PFSK-1 (cell line): Measurements from ENCODE around the gene KITLG.

ENCODE experiments used
- FOXP2 ChIP-seq: optimal IDR thresholded peaks from 2 replicates; pipeline ENCODE3; 2011; ENCODE audit warnings: borderline replicate concordance, control low read depth, inconsistent platforms; ENCODE audit not compliant: insufficient read depth; ENCODE audit errors: extremely low read length, extremely low read depth
- POLR2AphosphoS5 ChIP-seq: IDR thresholded peaks from 2 replicates; pipeline ENCODE4 v1.6.1; 2012; ENCODE audit warnings: low read depth, mild to moderate bottlenecking, control low read depth, low read length, moderate library complexity
- REST ChIP-seq, 2 experiments: IDR thresholded peaks; 2 replicates each; pipeline versions ENCODE4 v1.6.1 to v1.8.0; 2011 to 2012; ENCODE audit warnings: low read depth in 2 of 2, low read length in 2 of 2, control low read depth in 1 of 2, inconsistent platforms in 1 of 2, mild to moderate bottlenecking in 1 of 2, moderate library complexity in 1 of 2; ENCODE audit not compliant: insufficient read depth in 1 of 2
- SIN3A ChIP-seq: IDR thresholded peaks from 2 replicates; pipeline ENCODE4 v1.6.1; 2012; ENCODE audit warnings: mild to moderate bottlenecking, low read length, moderate library complexity, borderline replicate concordance; ENCODE audit not compliant: insufficient read depth
- TAF1 ChIP-seq: IDR thresholded peaks from 2 replicates; pipeline ENCODE4 v1.6.1; 2012; ENCODE audit warnings: low read length, control low read depth, borderline replicate concordance; ENCODE audit not compliant: insufficient read depth

Gene KITLG

GRCh38 chr12:88510843-88511242, 69.4 kb downstream of the KITLG start:
- no peak for TF ChIP-seq TAF1

GRCh38 chr12:88509851-88510250, 70.4 kb downstream of the KITLG start:
- no peak for TF ChIP-seq FOXP2

- no peak for TF ChIP-seq TAF1
- TF ChIP-seq POLR2AphosphoS5 = no peak
- no peak for TF ChIP-seq FOXP2
- no peak for TF ChIP-seq SIN3A
- TF ChIP-seq REST (IDR thresholded peaks at IDR 0.05; ENCODE audit: insufficient read depth in 1 of 2, low read depth in 2 of 2, low read length in 2 of 2) = no peak
Observed at GRCh38 chr12:88509347-88509746, 70.9 kb downstream of the KITLG start.

- TF ChIP-seq TAF1 = no peak
- TF ChIP-seq REST (IDR thresholded peaks at IDR 0.05; ENCODE audit: insufficient read depth in 1 of 2, low read depth in 2 of 2, low read length in 2 of 2) = no peak
- TF ChIP-seq POLR2AphosphoS5 = no peak
- no peak for TF ChIP-seq SIN3A
- no peak for TF ChIP-seq FOXP2
Observed at GRCh38 chr12:88507270-88507669, 73.0 kb downstream of the KITLG start.

GRCh38 chr12:88505696-88506095, 74.6 kb downstream of the KITLG start:
- no peak for TF ChIP-seq POLR2AphosphoS5
- no peak for TF ChIP-seq FOXP2
- no peak for TF ChIP-seq TAF1
- TF ChIP-seq REST (IDR thresholded peaks at IDR 0.05; ENCODE audit: insufficient read depth in 1 of 2, low read depth in 2 of 2, low read length in 2 of 2) = no peak
- TF ChIP-seq SIN3A = no peak

GRCh38 chr12:88503281-88503703, 77.0 kb downstream of the KITLG start:
- TF ChIP-seq TAF1 (no peak), POLR2AphosphoS5 (no peak), REST (IDR thresholded peaks at IDR 0.05; ENCODE audit: insufficient read depth in 1 of 2, low read depth in 2 of 2, low read length in 2 of 2) (no peak), FOXP2 (no peak), SIN3A (no peak)
